Stimulated activated CD8-positive, alpha-beta memory T cell treated with anti-CD3 and anti-CD28 coated beads, Interleukin-2, amount 100 ng/mL, for 1 hour (primary cell): Measurements from ENCODE around the gene NKX1-2.

Source experiments
- DNase-seq, 2 donors: peaks; one replicate each; pipeline ENCODE4 v3.0.0-alpha.2; 2020; ENCODE audit warnings: low read depth in 2 of 2

Gene NKX1-2

GRCh38 chr10:124417895-124418725 is 31.7 kb downstream of the NKX1-2 start:
- no peak for DNase-seq

DNA sequence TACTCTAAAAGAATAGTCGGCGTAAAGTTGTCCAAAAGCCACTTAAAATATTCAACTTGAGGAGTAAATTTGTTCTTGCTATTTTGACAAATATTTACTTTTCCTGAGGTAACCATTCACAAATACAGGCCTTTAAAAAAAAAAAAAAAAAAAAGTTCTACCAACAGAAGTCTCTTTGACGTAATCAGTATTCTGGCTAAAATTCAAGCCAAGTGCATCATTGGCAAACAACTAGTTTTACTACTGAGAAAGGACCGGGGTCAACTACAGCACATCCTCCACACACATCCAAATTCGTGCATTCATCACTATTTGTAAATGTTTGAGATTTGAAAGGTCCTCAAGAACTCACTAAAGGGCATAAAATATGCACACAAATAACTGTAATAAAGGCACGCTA is 33.1 kb downstream of the NKX1-2 start:
- no peak for DNase-seq

DNA sequence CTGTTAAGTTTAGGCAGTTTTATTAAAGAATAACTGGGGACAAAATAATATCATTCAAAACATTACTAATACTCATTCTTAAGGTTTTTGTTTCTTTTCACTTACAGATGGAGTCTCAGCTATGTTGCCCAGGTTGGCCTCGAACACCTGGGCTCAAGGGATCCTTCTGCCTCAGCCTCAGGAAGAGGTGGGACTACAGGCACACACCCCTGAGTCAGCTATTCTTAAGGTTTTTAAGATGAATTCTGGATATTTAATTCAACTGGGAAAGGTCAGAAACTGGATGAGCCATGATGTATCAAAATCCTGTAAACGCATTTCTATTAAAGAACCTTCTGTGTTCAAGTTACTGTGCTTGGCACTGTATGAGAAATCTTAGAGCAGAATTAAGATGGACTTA is 34.6 kb downstream of the NKX1-2 start:
- no peak for DNase-seq

GRCh38 chr10:124414076-124414475 is 35.8 kb downstream of the NKX1-2 start:
- DNase-seq: no peak

GRCh38 chr10:124409696-124410095 is 40.1 kb downstream of the NKX1-2 start:
- no peak for DNase-seq

GRCh38 chr10:124408357-124408756 is 41.5 kb downstream of the NKX1-2 start:
- DNase-seq: no peak

DNA sequence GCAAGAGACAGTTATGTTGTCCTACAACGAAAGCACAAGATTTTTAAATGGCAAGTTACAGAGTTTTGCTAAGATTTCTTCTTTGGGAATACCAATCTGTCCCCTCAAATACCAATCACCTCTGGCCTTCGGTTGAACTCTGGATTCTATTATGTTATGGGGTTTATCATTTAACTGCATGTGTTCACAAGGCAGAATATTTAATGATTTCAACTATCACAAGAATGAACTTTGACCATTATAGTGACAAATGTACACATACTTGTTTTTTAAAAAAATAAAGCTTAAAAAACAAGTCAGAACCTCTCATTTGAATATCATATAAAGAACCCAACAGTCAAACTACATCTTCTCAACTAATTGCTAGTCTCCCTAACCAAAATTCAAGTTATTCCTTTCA is 42.4 kb downstream of the NKX1-2 start:
- no peak for DNase-seq

- no peak for DNase-seq
Measured at GRCh38 chr10:124403548-124403947, 46.3 kb downstream of the NKX1-2 start.

DNA sequence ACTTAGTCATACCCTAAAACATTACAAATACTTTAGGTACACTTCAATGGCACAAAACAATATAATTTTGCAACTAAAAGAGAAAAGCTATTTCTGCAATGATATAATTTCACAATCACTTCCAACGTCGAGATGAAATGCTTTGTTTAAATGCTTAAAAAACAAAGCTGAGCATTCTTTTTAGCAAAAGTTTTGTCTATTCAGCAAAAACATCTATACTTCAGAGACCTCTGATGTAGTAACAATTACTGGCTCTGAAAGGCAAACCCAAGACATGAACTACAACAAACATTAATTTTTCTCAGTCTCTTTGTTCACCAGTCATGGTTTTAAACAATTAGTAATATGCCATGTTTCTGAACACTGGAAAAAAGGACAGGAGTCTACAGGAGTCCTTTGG is 47.6 kb downstream of the NKX1-2 start:
- DNase-seq: no peak

DNA sequence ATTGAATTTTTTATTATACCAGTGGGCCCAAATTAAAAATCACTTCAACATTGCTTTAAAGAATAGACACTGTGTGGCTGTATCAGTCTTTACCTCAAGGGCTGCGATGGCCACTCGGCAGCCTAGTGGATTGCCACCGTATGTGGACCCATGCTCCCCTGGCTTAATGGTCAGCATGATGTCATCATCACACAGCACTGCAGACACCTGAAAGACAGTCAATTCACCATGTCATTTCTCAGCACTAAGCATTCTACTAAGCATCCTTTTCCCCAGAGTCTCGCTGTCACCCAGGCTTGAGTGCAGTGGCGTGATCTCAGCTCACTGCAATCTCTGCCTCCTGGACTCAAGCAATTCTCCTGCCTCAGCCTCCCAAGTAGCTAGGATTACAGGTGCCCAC is 48.2 kb downstream of the NKX1-2 start:
- DNase-seq: no peak
